ENCODE data around the gene FMNL3.

The FMNL3 gene

DNA sequence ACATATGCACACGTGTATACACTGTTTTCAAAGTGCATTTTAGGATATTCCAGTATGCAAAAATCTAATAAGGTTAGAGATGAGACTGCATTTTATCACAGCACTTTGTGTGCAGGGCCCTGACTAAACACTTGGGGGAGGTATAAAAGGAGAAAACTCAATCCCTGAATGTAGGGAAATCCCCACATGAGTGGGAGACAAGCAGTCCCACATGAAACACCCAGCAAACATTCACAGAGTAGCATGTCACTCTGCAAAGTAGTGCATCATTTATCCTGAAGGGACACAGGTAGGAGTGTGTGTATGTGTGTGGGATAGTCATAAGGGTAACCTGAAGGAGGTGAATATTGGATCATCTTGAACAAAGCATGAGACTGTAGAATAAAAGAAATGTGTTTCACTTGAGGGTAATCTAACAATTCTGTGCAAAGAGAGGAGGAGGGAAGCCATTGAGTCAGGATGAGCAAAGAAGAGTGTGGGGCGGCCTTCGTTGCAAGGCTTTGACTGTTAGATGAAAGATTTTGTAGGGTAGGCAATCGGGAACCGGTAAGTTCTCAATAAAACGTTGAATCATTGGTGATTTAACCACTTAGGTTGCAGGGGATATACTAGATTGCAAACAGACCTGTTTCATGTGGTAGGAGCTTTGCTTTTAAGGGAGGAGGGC lies 80.9 kb downstream of the FMNL3 start:
- H3K4me3 ChIP-seq (ENCODE audit: low read depth, low read length): no peak overlapping the region
- TF ChIP-seq, protein P1, sequence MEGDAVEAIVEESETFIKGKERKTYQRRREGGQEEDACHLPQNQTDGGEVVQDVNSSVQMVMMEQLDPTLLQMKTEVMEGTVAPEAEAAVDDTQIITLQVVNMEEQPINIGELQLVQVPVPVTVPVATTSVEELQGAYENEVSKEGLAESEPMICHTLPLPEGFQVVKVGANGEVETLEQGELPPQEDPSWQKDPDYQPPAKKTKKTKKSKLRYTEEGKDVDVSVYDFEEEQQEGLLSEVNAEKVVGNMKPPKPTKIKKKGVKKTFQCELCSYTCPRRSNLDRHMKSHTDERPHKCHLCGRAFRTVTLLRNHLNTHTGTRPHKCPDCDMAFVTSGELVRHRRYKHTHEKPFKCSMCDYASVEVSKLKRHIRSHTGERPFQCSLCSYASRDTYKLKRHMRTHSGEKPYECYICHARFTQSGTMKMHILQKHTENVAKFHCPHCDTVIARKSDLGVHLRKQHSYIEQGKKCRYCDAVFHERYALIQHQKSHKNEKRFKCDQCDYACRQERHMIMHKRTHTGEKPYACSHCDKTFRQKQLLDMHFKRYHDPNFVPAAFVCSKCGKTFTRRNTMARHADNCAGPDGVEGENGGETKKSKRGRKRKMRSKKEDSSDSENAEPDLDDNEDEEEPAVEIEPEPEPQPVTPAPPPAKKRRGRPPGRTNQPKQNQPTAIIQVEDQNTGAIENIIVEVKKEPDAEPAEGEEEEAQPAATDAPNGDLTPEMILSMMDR (IDR thresholded peaks at IDR 0.05; ENCODE audit: low read depth, low read length): no peak

DNA sequence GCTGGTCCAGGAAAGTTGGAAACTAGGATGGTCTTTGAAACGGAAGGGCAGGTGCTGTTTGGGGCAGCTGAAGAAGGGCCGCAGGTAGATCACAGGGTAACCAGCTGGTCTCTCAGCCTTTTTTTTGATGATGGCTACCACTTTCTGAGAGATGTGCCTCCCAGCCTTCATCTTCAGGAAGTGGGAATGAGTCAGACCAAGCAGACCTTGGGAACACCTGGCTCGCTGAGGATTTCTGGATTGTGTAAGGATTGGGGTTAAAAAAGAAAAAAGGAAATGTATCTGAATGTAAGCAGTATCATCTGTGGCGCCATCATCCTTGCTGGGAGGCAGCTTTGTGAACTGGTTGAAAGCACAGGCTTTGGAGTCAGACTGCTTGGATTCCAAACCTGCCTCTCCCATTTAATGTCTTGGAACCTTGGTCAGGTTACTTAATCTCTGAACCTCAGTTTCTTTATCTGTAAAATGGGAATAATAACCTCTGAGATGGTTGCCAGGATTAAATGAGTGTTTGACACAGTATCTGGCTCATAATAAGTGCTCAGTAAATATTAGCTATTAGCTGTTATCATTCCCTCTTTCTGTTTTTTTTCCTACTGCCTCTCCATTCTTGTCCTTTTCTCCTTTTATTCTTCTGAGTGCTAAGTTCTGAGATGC lies 82.2 kb downstream of the FMNL3 start:
- no peak overlapping the region for H3K4me3 ChIP-seq (ENCODE audit: low read depth, low read length)
- TF ChIP-seq, protein P1 (IDR thresholded peaks at IDR 0.05; ENCODE audit: low read depth, low read length): no peak

- peak within 1 kb of the TSS; percentile 65 for H3K4me3 ChIP-seq (ENCODE audit: low read depth, low read length)
- TF ChIP-seq, protein P1 (IDR thresholded peaks at IDR 0.05; ENCODE audit: low read depth, low read length): 0 out of 2 replicates have a peak, but pooled peaks have one; percentile 18
These were observed 83.9 kb downstream of the FMNL3 start, which contains the start of gene PRPF40B for GRCh38 chr12:49623142-49623904. Gene PRPF40B (plus strand): TSS chr12:49623561. CDS start chr12:49623591, 30 bp downstream.

GRCh38 chr12:49622501-49623141 lies 84.6 kb downstream of the FMNL3 start:
- peak overlapping the region; percentile 65 for H3K4me3 ChIP-seq (ENCODE audit: low read depth, low read length)
- TF ChIP-seq, protein P1 (IDR thresholded peaks at IDR 0.05; ENCODE audit: low read depth, low read length): no peak

DNA sequence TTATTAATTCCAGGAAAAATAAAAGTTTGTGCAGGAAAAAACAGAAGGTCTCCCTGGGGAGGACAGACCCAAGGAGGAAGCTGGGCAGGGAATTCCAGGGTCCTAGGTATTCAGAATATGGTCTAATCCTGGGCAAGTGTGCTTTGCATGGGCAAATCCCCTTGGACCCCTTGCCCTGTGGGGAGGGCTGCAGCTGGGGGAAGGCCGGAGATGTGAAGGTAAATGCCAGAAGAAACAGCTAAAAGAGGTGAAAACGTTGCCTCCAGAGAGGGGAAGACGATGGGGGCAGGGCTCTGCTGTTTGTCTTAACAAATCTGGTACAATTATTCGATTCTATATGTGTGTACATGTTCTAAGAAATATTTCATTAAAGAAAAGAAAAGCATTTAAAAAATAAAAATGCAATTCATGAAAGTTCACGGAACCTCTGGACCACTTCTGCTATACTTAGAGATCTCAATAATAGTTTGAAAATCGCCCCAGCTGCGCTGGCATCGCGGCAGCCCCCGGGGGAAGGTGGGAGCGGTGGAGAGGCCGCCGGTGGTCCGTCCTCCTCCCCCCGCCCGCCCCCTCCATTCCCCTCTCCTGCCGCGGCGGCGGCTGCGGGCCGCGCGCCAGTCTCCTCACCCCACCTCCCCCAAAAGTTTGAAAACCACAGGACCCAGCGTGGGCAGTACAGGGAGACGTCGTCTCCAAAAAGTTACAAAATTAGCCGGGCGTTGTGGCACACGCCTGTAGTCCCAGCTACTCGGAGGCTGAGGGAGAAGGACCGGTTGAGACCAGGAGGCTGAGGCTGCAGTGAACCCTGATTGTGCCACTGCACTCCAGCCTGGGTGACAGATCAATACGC lies 85.3 kb downstream of the FMNL3 start:
- TF ChIP-seq, protein P1 (IDR thresholded peaks at IDR 0.05; ENCODE audit: low read depth, low read length): no peak
- H3K4me3 ChIP-seq (ENCODE audit: low read depth, low read length): peak overlapping the region; percentile 65

DNA sequence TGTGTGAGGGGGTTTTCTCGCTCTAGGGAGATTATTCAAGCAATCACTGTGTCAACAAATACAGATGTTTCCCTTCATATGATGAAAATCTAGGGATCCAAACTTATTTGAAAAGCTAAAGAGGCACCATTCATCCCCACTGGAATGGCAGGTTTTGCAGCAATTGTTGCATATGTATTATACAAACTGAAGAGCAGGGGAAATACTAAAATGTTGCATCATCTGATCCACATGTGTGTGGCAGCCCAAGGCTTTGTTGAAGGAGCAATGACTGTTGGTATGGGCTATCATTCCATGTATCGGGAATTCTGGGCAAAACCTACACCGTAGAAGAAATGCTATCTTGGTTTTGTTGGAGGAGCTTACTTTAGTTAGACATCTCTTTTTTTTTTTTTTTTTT lies 87.9 kb downstream of the FMNL3 start:
- TF ChIP-seq, protein P1 (IDR thresholded peaks at IDR 0.05; ENCODE audit: low read depth, low read length): no peak

More for the DNA sequence above, 87.9 kb downstream of the FMNL3 start:
- H3K4me3 ChIP-seq (ENCODE audit: low read depth, low read length): no peak overlapping the region
